MM.1S (cell line): ENCODE results near the gene PLEKHO1.

Source experiments
- CTCF ChIP-seq: fragments of 300-600 bp; sonication (generic); IDR thresholded peaks from 2 replicates; pipeline ENCODE4 v1.5.1; 2016; ENCODE audit warnings: antibody characterized with exemption, low read length, mixed read lengths
- EZH2 ChIP-seq: fragments of 300-600 bp; sonication (generic); optimal IDR thresholded peaks from 2 replicates; pipeline ENCODE3; 2017; ENCODE audit warnings: low read depth, mild to moderate bottlenecking, antibody characterized with exemption, low read length, mixed read lengths
- EZH2phosphoT487 ChIP-seq: fragments of 300-600 bp; sonication (generic); IDR thresholded peaks from 2 replicates; pipeline ENCODE4 v1.6.1; 2018; ENCODE audit warnings: antibody characterized with exemption, low read length

GRCh38 chr1:150164779-150165178 is 15.1 kb downstream of the PLEKHO1 start:
- TF ChIP-seq CTCF (no peak), EZH2 (no peak), EZH2phosphoT487 (no peak)
